ENCODE data around the gene GPER1. TPM values are rescaled to one million over a fixed set of nuclear protein-coding genes. Genes with fewer than 3 reads are reported as not detected.

GPER1 gene
- total and polyA plus RNA-seq, 2 donors (not counting 3 experiments of a cell fraction or from before 2014, with no cell fraction given), result 0.77 to 2.3 TPM

DNA sequence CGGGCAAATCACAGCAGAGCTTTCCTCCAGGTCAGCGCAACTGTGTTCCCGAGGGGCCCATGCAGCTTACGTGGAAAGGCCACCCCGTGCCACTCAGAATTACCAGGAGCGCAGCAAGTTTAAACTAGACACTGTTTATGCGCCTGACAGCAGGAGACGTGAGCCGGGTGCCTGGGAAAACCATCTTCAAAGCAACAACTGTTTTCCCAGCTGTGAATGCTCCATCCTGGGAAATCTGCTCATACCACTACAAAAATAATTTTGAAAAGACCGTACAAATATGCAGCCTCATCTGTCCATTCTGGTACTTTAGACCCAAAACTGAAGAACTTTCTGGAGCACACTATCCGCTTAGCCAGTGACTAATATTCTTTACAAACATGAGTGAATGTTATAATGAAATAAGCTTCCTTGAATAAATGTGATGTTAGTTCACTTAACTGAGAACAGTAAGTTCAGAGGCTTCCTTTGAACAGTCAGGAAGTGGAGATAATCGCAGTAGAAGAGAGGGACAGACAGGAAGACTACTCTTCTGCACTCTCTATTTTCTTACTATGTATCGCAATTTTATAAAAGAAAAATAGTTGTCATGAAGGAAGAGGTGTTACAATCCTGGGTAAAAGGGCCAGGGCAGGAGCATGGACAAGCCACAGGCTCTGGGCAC is 16.7 kb downstream of the GPER1 start:
- Histone ChIP-seq H3K27me3 (ENCODE audit: control insufficient read depth in 2 of 2, insufficient read depth in 2 of 2, low read length in 2 of 2) (no peaks in the 10 kb centered on the region), H3K9me3 (replicated peaks; ENCODE audit: control insufficient read depth, insufficient read depth, low read length) (no peaks in the 10 kb centered on the region), H3K27ac (ENCODE audit: insufficient read depth, low read depth, low read length) (no peak overlapping the region), H2AFZ (ENCODE audit: low read depth, low read length) (no peak overlapping the region), H3K9ac (replicated peaks; ENCODE audit: extremely low read depth, insufficient read depth, low read length) (no peak overlapping the region), H3K79me2 (ENCODE audit: control insufficient read depth, insufficient read depth, low read length) (peaks cover 1% of the 10 kb centered on the region), H4K20me1 (replicated peaks; ENCODE audit: control insufficient read depth, extremely low read depth, insufficient read depth, low read length) (no peaks in the 10 kb centered on the region), H3K4me3 (replicated peaks in 1 of 3; ENCODE audit: insufficient read depth in 1 of 3, low read depth in 1 of 3, low read length in 3 of 3) (no peak overlapping the region), H3K4me1 (ENCODE audit: control insufficient read depth, extremely low read depth, insufficient read depth, low read length) (peaks cover 19% of the 10 kb centered on the region), H3K9me1 (replicated peaks; ENCODE audit: control insufficient read depth, extremely low read depth, insufficient read depth, low read length) (no peaks in the 10 kb centered on the region), H3K36me3 (ENCODE audit: control insufficient read depth in 2 of 2, extremely low read depth in 1 of 2, insufficient read depth in 2 of 2, low read length in 2 of 2) (no peaks in the 10 kb centered on the region), H3K4me2 (ENCODE audit: insufficient read depth, low read length) (no peak overlapping the region)
- TF ChIP-seq EZH2 (IDR thresholded peaks at IDR 0.05; ENCODE audit: borderline replicate concordance, low read depth, low read length, severe bottlenecking), result no peak
- no peak for TF ChIP-seq POLR2AphosphoS5 (IDR thresholded peaks at IDR 0.05; ENCODE audit: insufficient read depth, low read depth, low read length)
- TF ChIP-seq POLR2A (IDR thresholded peaks at IDR 0.05; ENCODE audit: low read depth, low read length), result no peak
- TF ChIP-seq, protein P1, sequence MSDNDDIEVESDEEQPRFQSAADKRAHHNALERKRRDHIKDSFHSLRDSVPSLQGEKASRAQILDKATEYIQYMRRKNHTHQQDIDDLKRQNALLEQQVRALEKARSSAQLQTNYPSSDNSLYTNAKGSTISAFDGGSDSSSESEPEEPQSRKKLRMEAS (IDR thresholded peaks at IDR 0.05; ENCODE audit: insufficient read depth, insufficient read length), result no peak
- dilution Hi-C loops (cut with MboI; ENCODE audit: extremely low pct_ligation_motif_present, low sequenced_read_pairs) (no loop called here), intact Hi-C loops (cut with micrococcal nuclease) (no loop called here)
- BruUV-seq (replicated peaks), result no TSS peak
- ChIA-PET CTCF (interaction anchor here (0.8 to 1.4 kb wide), 5 partner anchors 17 to 112 kb away, joined by 3 to 10 read pairs (median 5); partner anchors contain the start of gene GPER1), POLR2A (no interaction called here)
- DNase-seq (ENCODE audit: low read depth, low spot score) (no peak), FAIRE-seq (no peak)

DNA sequence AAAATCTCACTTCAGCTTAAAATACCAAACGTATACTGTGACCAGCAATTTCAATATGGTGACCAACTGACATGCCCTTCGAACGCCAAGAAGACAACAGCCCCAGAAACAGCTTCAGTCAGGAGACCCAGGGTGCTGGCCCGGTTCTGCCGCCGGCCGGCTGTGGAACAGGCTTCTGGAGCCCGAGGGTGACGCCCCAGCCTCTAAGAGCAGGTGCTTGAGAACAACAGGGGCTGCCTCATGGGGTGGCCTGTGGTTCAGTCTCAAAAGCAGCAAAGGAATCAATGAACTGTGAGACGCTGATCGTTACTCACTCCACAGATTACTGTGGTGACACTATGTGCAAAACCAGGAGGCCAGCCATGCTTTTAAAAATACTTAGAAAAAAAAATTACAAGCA is 17.3 kb downstream of the GPER1 start:
- Histone ChIP-seq H3K9ac (replicated peaks; ENCODE audit: extremely low read depth, insufficient read depth, low read length) (no peak overlapping the region), H3K36me3 (ENCODE audit: control insufficient read depth in 2 of 2, extremely low read depth in 1 of 2, insufficient read depth in 2 of 2, low read length in 2 of 2) (no peaks in the 10 kb centered on the region), H3K27ac (ENCODE audit: insufficient read depth, low read depth, low read length) (no peak overlapping the region), H2AFZ (ENCODE audit: low read depth, low read length) (no peak overlapping the region), H3K9me3 (replicated peaks; ENCODE audit: control insufficient read depth, insufficient read depth, low read length) (no peaks in the 10 kb centered on the region), H3K27me3 (ENCODE audit: control insufficient read depth in 2 of 2, insufficient read depth in 2 of 2, low read length in 2 of 2) (no peaks in the 10 kb centered on the region), H3K4me1 (ENCODE audit: control insufficient read depth, extremely low read depth, insufficient read depth, low read length) (peaks cover 15% of the 10 kb centered on the region), H3K4me3 (replicated peaks in 1 of 3; ENCODE audit: insufficient read depth in 1 of 3, low read depth in 1 of 3, low read length in 3 of 3) (no peak overlapping the region), H3K9me1 (replicated peaks; ENCODE audit: control insufficient read depth, extremely low read depth, insufficient read depth, low read length) (no peaks in the 10 kb centered on the region), H3K79me2 (ENCODE audit: control insufficient read depth, insufficient read depth, low read length) (peaks cover 1% of the 10 kb centered on the region), H3K4me2 (ENCODE audit: insufficient read depth, low read length) (no peak overlapping the region), H4K20me1 (replicated peaks; ENCODE audit: control insufficient read depth, extremely low read depth, insufficient read depth, low read length) (no peaks in the 10 kb centered on the region)
- CTCF ChIA-PET, result interaction anchor here (1.1 to 1.4 kb wide), 4 partner anchors 18 to 112 kb away, joined by 3 to 10 read pairs (median 5); partner anchors contain the start of gene GPER1
- intact Hi-C loops (cut with micrococcal nuclease), result no loop called here
- BruUV-seq (replicated peaks), result no TSS peak
- dilution Hi-C loops (cut with MboI; ENCODE audit: extremely low pct_ligation_motif_present, low sequenced_read_pairs), result no loop called here
- no peak for TF ChIP-seq GATA2 (IDR thresholded peaks at IDR 0.05; ENCODE audit: insufficient read depth, insufficient read length, low read depth, low read length)
- no peak for TF ChIP-seq POLR2AphosphoS5 (IDR thresholded peaks at IDR 0.05; ENCODE audit: insufficient read depth, low read depth, low read length)
- TF ChIP-seq JUN (IDR thresholded peaks at IDR 0.05; ENCODE audit: borderline replicate concordance, insufficient read depth, insufficient read length, low read depth), result no peak
- TF ChIP-seq POLR2A (IDR thresholded peaks at IDR 0.05; ENCODE audit: low read depth, low read length), result no peak
- TF ChIP-seq FOS (IDR thresholded peaks at IDR 0.05; ENCODE audit: borderline replicate concordance, insufficient read depth, low read length), result no peak
- TF ChIP-seq MYC (IDR thresholded peaks at IDR 0.05; ENCODE audit: low read depth, low read length), result no peak
- TF ChIP-seq EZH2 (IDR thresholded peaks at IDR 0.05; ENCODE audit: borderline replicate concordance, low read depth, low read length, severe bottlenecking), result no peak
- TF ChIP-seq, protein P2, sequence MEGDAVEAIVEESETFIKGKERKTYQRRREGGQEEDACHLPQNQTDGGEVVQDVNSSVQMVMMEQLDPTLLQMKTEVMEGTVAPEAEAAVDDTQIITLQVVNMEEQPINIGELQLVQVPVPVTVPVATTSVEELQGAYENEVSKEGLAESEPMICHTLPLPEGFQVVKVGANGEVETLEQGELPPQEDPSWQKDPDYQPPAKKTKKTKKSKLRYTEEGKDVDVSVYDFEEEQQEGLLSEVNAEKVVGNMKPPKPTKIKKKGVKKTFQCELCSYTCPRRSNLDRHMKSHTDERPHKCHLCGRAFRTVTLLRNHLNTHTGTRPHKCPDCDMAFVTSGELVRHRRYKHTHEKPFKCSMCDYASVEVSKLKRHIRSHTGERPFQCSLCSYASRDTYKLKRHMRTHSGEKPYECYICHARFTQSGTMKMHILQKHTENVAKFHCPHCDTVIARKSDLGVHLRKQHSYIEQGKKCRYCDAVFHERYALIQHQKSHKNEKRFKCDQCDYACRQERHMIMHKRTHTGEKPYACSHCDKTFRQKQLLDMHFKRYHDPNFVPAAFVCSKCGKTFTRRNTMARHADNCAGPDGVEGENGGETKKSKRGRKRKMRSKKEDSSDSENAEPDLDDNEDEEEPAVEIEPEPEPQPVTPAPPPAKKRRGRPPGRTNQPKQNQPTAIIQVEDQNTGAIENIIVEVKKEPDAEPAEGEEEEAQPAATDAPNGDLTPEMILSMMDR (IDR thresholded peaks at IDR 0.05; ENCODE audit: extremely low read depth in 1 of 2, insufficient read depth in 1 of 2, low read depth in 1 of 2, low read length in 2 of 2), result no peak
- TF ChIP-seq, protein P1 (IDR thresholded peaks at IDR 0.05; ENCODE audit: insufficient read depth, insufficient read length), result no peak
- POLR2A ChIA-PET, result no interaction called here
- FAIRE-seq, result no peak
- no peak for DNase-seq (ENCODE audit: low read depth, low spot score)
